K562 (cell line): Measurements from ENCODE around the gene ADGRD1. TPM values are rescaled to one million over a fixed set of nuclear protein-coding genes. Genes with fewer than 3 reads are reported as not detected.

Experiments
- ATAC-seq: fragments of 200-7000 bp; cut with Tn5 transposase; 3 replicates; pipeline ENCODE4 v1.9.1; 2020; ENCODE audit warnings: moderate library complexity
- BruUV-seq: library from RNA; stranded (reverse); fragments of 400-500 nt; replicated peaks from 2 replicates; lab custom pipeline; 2021; lab: Mats Ljungman, UMichigan
- CTCF ChIA-PET: fragments of 300-600 bp; formaldehyde crosslinking; extraction: SDS; loops from one replicate; lab custom pipeline; 2021; ENCODE audit warnings: low intra/inter-chr PET ratio; lab: Yijun Ruan, JAX
- POLR2A ChIA-PET: fragments of 300-600, 350-650 bp; sonication (Branson Sonifier 250); formaldehyde crosslinking; extraction: SDS; loops from one replicate; lab custom pipeline; 2021; ENCODE audit warnings: antibody characterized with exemption, inconsistent platforms; lab: Yijun Ruan, JAX
- DNase-seq, 4 experiments: peaks; one replicate each; pipeline versions ENCODE4 v3.0.0 to v3.0.0-alpha.2; 2011 to 2018; ENCODE audit warnings: low spot score in 3 of 4, mixed read lengths in 3 of 4; ENCODE audit errors: extremely low read depth in 1 of 4
- FAIRE-seq: peaks from 2 replicates; lab custom pipeline; 2011; peaks lifted over from hg19 to GRCh38; lab: Jason Lieb, UNC
- H2AFZ ChIP-seq: 2 replicates; pipeline ENCODE4 v1.6.0; 2011; ENCODE audit warnings: low read depth, low read length, control low read depth, inconsistent platforms
- H3K27ac ChIP-seq: fragments of 200-600 bp; 3 replicates; pipeline ENCODE4 v1.8.0; 2011; ENCODE audit warnings: low read depth, mild to moderate bottlenecking, control low read depth, inconsistent platforms, low read length, moderate library complexity, mixed read lengths; ENCODE audit errors: extremely low read depth
- H3K27me3 ChIP-seq, 2 experiments: fragments of 300-600 bp in 1 of 2; 2 replicates in 1 of 2; 3 replicates in 1 of 2; pipeline versions ENCODE4 v1.6.0 to v1.8.0; 2011; ENCODE audit warnings: inconsistent platforms in 2 of 2, low read length in 2 of 2, mild to moderate bottlenecking in 1 of 2, mixed read lengths in 1 of 2, moderate library complexity in 1 of 2; ENCODE audit not compliant: control insufficient read depth in 2 of 2, insufficient read depth in 2 of 2
- H3K36me3 ChIP-seq: fragments of 300-600 bp; 3 replicates; pipeline ENCODE4 v1.8.0; 2011; ENCODE audit warnings: mild to moderate bottlenecking, low read length, inconsistent platforms; ENCODE audit not compliant: control insufficient read depth, insufficient read depth
- H3K4me1 ChIP-seq, 2 experiments: fragments of 200-600 bp in 1 of 2; replicated peaks in 1 of 2; 2 replicates in 1 of 2; 3 replicates in 1 of 2; pipeline versions ENCODE4 v1.5.1 to v1.8.0; 2011; ENCODE audit warnings: inconsistent platforms in 2 of 2, low read length in 2 of 2, mild to moderate bottlenecking in 1 of 2, mixed read lengths in 1 of 2, moderate library complexity in 1 of 2; ENCODE audit not compliant: control insufficient read depth in 2 of 2, insufficient read depth in 2 of 2
- H3K4me2 ChIP-seq: 2 replicates; pipeline ENCODE4 v1.6.1; 2011; ENCODE audit warnings: low read length, control low read depth, inconsistent platforms, mixed read lengths; ENCODE audit not compliant: insufficient read depth
- H3K4me3 ChIP-seq: fragments of 200-600 bp; sonication (generic), shearing (Covaris generic); 2 replicates; pipeline ENCODE4 v1.5.1; 2016; ENCODE audit warnings: control low read depth, inconsistent platforms
- H3K79me2 ChIP-seq: fragments of 200-600 bp; 3 replicates; pipeline ENCODE4 v1.8.0; 2011; ENCODE audit warnings: low read length, inconsistent platforms; ENCODE audit not compliant: control insufficient read depth, insufficient read depth
- H3K9ac ChIP-seq, 2 experiments: 2 replicates each; pipeline versions ENCODE4 v1.6.0 to v1.6.1; 2011; ENCODE audit warnings: low read depth in 2 of 2, low read length in 2 of 2, control low read depth in 1 of 2, inconsistent platforms in 1 of 2, mild to moderate bottlenecking in 1 of 2, mixed read lengths in 1 of 2; ENCODE audit not compliant: insufficient read depth in 1 of 2
- H3K9me1 ChIP-seq: one replicate; pipeline ENCODE4 v1.6.0; 2011; ENCODE audit warnings: inconsistent platforms, mild to moderate bottlenecking, low read length, moderate library complexity; ENCODE audit not compliant: control insufficient read depth, insufficient read depth
- H3K9me3 ChIP-seq: replicated peaks from 2 replicates; pipeline ENCODE4 v1.5.1; 2011; ENCODE audit warnings: low read depth, low read length, inconsistent platforms; ENCODE audit not compliant: control insufficient read depth, insufficient read depth
- H4K20me1 ChIP-seq: replicated peaks from 2 replicates; pipeline ENCODE4 v1.6.1; 2011; ENCODE audit warnings: low read length, inconsistent platforms, mixed read lengths; ENCODE audit not compliant: control insufficient read depth, insufficient read depth
- BCOR ChIP-seq: fragments of 450-650 bp; IDR thresholded peaks from 2 replicates; pipeline ENCODE4 v1.6.1; 2016
- CBX8 ChIP-seq: fragments of 200-600 bp; sonication (generic); IDR thresholded peaks from 2 replicates; pipeline ENCODE4 v1.6.1; 2012; ENCODE audit warnings: borderline replicate concordance, mixed run types, low read depth, mild to moderate bottlenecking, moderate library complexity, mixed read lengths, low read length, control low read depth, inconsistent platforms; ENCODE audit not compliant: poor library complexity, severe bottlenecking; ENCODE audit errors: extremely low read depth
- ESRRA ChIP-seq: fragments of 450-650 bp; IDR thresholded peaks from 2 replicates; pipeline ENCODE4 v1.6.1; 2014; ENCODE audit warnings: low read depth, mild to moderate bottlenecking, moderate library complexity, borderline replicate concordance
- HDGF ChIP-seq: fragments of 450-650 bp; IDR thresholded peaks from 2 replicates; pipeline ENCODE4 v1.6.1; 2016
- POU5F1 ChIP-seq: fragments of 150-350 bp; IDR thresholded peaks from 2 replicates; pipeline ENCODE4 v1.6.1; 2014; ENCODE audit warnings: borderline replicate concordance, low read length, low read depth, mild to moderate bottlenecking; ENCODE audit not compliant: partially characterized antibody
- RBM25 ChIP-seq: fragments of 200-400 bp; formaldehyde crosslinking; IDR thresholded peaks from 2 replicates; pipeline ENCODE4 v1.6.1; 2018; ENCODE audit warnings: low read length, low read depth, moderate library complexity; ENCODE audit not compliant: severe bottlenecking
- ZFP36 ChIP-seq: fragments of 150-350 bp; IDR thresholded peaks from 2 replicates; pipeline ENCODE4 v1.6.1; 2018; ENCODE audit warnings: low read length, low read depth; ENCODE audit not compliant: partially characterized antibody
- ZNF274 ChIP-seq: IDR thresholded peaks from 2 replicates; pipeline ENCODE4 v1.6.1; 2011; ENCODE audit warnings: low read depth, mild to moderate bottlenecking, low read length, moderate library complexity, borderline replicate concordance
- ZNF609 ChIP-seq: sonication (generic); formaldehyde crosslinking; IDR thresholded peaks from 2 replicates; pipeline ENCODE4 v1.8.1; 2023; ENCODE audit warnings: missing genetic modification reagents, mild to moderate bottlenecking, borderline replicate concordance
- WGBS: fragments of 100-300 bp; shearing (Covaris generic); methylation state at CpG from one replicate; pipeline ENCODE4 v1.1.6; 2016; ENCODE audit warnings: low coverage, mixed read lengths; ENCODE audit not compliant: insufficient coverage; ENCODE audit errors: missing lambda C conversion rate; 5-methylcytosine and 5-hydroxymethylcytosine counted together
- in situ Hi-C: fragments of 300-500 bp; cut with MboI; formaldehyde crosslinking; loops from 4 replicates; pipeline ENCODE4 v1.15.0; 2018; ENCODE audit warnings: inconsistent platforms, mixed read lengths
- intact Hi-C: fragments of 100-400 bp; cut with micrococcal nuclease; formaldehyde crosslinking; loops from 2 replicates; pipeline ENCODE4 v1.14.2; 2022
- polyA plus RNA-seq, 8 experiments: library from polyadenylated mRNA; depleted of rRNA in 4 of 8; stranded (reverse) in 5 of 8; unstranded in 3 of 8; fragments of >200 nt; fragmentation: Nextera tagmentation in 2 of 8; fragmentation: Illumina TruSeq in 1 of 8; extraction: Ambion mirVana in 2 of 8; extraction: Trizol in 1 of 8; gene quantifications; 2 replicates each; pipeline versions ENCODE4 v1.2.1 to v1.2.3, GENCODE V29; 2011 to 2014; ENCODE audit warnings: inconsistent platforms in 1 of 8, missing spikeins in 1 of 8
- total RNA-seq, 7 experiments: library from RNA; depleted of rRNA in 6 of 7; stranded (reverse); fragments of >200 nt in 6 of 7; fragmentation: Illumina TruSeq in 2 of 7; extraction: Trizol in 2 of 7; gene quantifications; 2 replicates each; pipeline versions ENCODE4 v1.2.1 to v1.2.3, GENCODE V29; 2011 to 2021; ENCODE audit warnings: low replicate concordance in 1 of 7

Gene ADGRD1
- total and polyA plus RNA-seq, 9 of the 15 experiments (the other 6 are each of a cell fraction or from before 2014, with no cell fraction given), result 1.7 to 11.7 (median 3.3) TPM

GRCh38 chr12:130977743-130978095, 24.0 kb downstream of the ADGRD1 start:
- no peak overlapping the region for H3K27ac ChIP-seq
- no peaks in the 10 kb centered on the region for H4K20me1 ChIP-seq
- H3K36me3 ChIP-seq, result no peaks in the 10 kb centered on the region
- no peaks in the 10 kb centered on the region for H3K9me3 ChIP-seq
- H3K4me2 ChIP-seq, result no peak overlapping the region
- no peak for DNase-seq
- in situ Hi-C loops (no loop called here), intact Hi-C loops (no loop called here)
- BruUV-seq, result no TSS peak
- TF ChIP-seq RBM25, result peak; percentile 47
- peak; percentile 39; the same call in 1 of the 2 replicates for TF ChIP-seq ESRRA
- TF ChIP-seq ZFP36, result peak; percentile 41
- TF ChIP-seq CBX8, result no peak
- 0 out of 2 replicates have a peak, but pooled peaks have one; percentile 11 for TF ChIP-seq BCOR
- no peak for TF ChIP-seq POU5F1
- TF ChIP-seq ZNF609 (CRISPR knock-in tag), result no peak
- TF ChIP-seq ZNF274, result no peak
- no peak for TF ChIP-seq HDGF
- H3K9me1 ChIP-seq, result no peaks in the 10 kb centered on the region
- WGBS, result 41% methylated on average over 10 of the region's 10 CpGs
- POLR2A ChIA-PET, result interaction anchor here (1.0 kb wide), 1 partner anchor 25 kb away, joined by 3 read pairs; no protein-coding TSS in a partner anchor
- no peak for ATAC-seq
- no peak for FAIRE-seq
- no peak overlapping the region for H3K4me3 ChIP-seq
- H2AFZ ChIP-seq, result no peak overlapping the region
- H3K4me1 ChIP-seq, result peaks cover 12 to 19% of the 10 kb centered on the region in 2 experiments; a peak in 4 of 5 replicates
- peaks cover 20 to 54% of the 10 kb centered on the region in 2 experiments for H3K27me3 ChIP-seq
- CTCF ChIA-PET, result no interaction called here
- peak overlapping the region in 1 of 2 experiments; percentile 61; a peak in 1 of 4 replicates for H3K9ac ChIP-seq
- no peaks in the 10 kb centered on the region for H3K79me2 ChIP-seq
